GM23338 (cell line): ENCODE results near the gene RNF145.

Experiments
- CREB1 ChIP-seq: fragments of 250-450 bp; sonication (Bioruptor Pico); IDR thresholded peaks from 2 replicates; pipeline ENCODE4 v1.5.0; 2020; ENCODE audit warnings: low read depth, mild to moderate bottlenecking, moderate library complexity
- EZH2 ChIP-seq: fragments of 200-600 bp; sonication (generic); IDR thresholded peaks from one replicate; pipeline ENCODE4 v1.8.0; 2017; ENCODE audit warnings: antibody characterized with exemption, mild to moderate bottlenecking, low read depth; ENCODE audit not compliant: unreplicated experiment
- EZH2phosphoT487 ChIP-seq: fragments of 200-600 bp; sonication (generic); IDR thresholded peaks from one replicate; pipeline ENCODE4 v1.8.1; 2018; ENCODE audit warnings: antibody characterized with exemption; ENCODE audit not compliant: unreplicated experiment
- POLR2AphosphoS5 ChIP-seq: IDR thresholded peaks from 2 replicates; pipeline ENCODE4 v1.6.1; 2016; ENCODE audit warnings: antibody characterized with exemption, low read depth
- REST ChIP-seq: IDR thresholded peaks from one replicate; pipeline ENCODE4 v1.6.1; 2018; ENCODE audit warnings: antibody characterized with exemption; ENCODE audit not compliant: unreplicated experiment
- ZNF114 ChIP-seq: fragments of 250-450 bp; sonication (Bioruptor Pico); IDR thresholded peaks from 2 replicates; pipeline ENCODE4 v1.5.0; 2020; ENCODE audit warnings: mild to moderate bottlenecking, moderate library complexity
- ZNF462 ChIP-seq: fragments of 250-450 bp; sonication (Bioruptor Pico); IDR thresholded peaks from 2 replicates; pipeline ENCODE4 v1.5.0; 2020; ENCODE audit warnings: mild to moderate bottlenecking, moderate library complexity
- TF ChIP-seq, protein P1 (sequence below), 2 experiments: fragments of 200-600 bp in 1 of 2; sonication (generic) in 1 of 2; conservative IDR thresholded peaks; 2 replicates each; pipeline versions ENCODE4 v1.5.1 to v1.6.1; 2016 to 2017; ENCODE audit warnings: antibody characterized with exemption in 2 of 2, low read depth in 2 of 2, mild to moderate bottlenecking in 2 of 2, moderate library complexity in 1 of 2

DNA sequence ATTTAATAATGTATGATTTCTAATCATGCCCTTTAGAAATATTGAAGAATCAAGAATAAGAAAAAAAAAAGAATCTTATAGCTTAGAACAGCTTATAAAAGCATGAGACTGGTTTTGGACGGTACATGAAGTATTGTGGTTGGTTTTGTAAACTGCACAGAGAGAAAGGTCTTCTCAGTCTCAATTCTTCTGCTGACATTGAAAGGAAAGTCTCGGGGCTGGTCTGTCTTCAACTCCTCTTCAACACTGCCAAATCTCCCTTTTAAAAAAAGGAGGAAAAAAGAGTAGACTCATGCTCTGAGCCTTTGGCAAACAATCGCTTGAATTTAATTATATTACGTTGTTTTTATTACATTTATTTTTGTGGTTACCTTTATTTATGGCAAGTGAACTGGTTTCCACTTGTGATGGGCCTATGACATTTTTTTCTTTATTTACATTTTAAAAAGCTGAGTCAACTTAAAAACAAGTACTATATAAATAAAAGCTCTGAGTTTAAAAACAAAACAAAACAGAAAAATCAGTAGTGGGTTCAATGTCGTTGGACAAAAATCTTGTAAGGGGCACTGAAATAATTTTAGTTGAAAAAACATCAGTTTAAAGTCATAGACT lies 76.8 kb downstream of the RNF145 start:
- TF ChIP-seq, protein P1, sequence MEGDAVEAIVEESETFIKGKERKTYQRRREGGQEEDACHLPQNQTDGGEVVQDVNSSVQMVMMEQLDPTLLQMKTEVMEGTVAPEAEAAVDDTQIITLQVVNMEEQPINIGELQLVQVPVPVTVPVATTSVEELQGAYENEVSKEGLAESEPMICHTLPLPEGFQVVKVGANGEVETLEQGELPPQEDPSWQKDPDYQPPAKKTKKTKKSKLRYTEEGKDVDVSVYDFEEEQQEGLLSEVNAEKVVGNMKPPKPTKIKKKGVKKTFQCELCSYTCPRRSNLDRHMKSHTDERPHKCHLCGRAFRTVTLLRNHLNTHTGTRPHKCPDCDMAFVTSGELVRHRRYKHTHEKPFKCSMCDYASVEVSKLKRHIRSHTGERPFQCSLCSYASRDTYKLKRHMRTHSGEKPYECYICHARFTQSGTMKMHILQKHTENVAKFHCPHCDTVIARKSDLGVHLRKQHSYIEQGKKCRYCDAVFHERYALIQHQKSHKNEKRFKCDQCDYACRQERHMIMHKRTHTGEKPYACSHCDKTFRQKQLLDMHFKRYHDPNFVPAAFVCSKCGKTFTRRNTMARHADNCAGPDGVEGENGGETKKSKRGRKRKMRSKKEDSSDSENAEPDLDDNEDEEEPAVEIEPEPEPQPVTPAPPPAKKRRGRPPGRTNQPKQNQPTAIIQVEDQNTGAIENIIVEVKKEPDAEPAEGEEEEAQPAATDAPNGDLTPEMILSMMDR (conservative IDR thresholded peaks at IDR 0.05; ENCODE audit: low read depth in 2 of 2), result no peak
- no peak for TF ChIP-seq POLR2AphosphoS5
- no peak for TF ChIP-seq EZH2phosphoT487
- no peak for TF ChIP-seq CREB1 (CRISPR knock-in tag)
- no peak for TF ChIP-seq ZNF114 (CRISPR knock-in tag)
- no peak for TF ChIP-seq REST
- no peak for TF ChIP-seq EZH2
- no peak for TF ChIP-seq ZNF462
